Sigmoid colon (tissue), 7 donors: ENCODE data around the gene OR2A25. TPM values are rescaled to one million over a fixed set of nuclear protein-coding genes. Genes with fewer than 3 reads are reported as not detected.

ENCODE experiments used
- DNase-seq: peaks from one replicate; pipeline ENCODE4 v3.0.0-alpha.2; 2019
- H3K27ac ChIP-seq, 4 donors: fragments of 200-600 bp; sonication (generic); one replicate each; pipeline ENCODE4 v1.5.1; 2016 to 2019; ENCODE audit warnings: mild to moderate bottlenecking in 1 of 4
- H3K27me3 ChIP-seq, 3 donors: fragments of 200-600 bp; sonication (generic); one replicate each; pipeline ENCODE4 v1.5.1; 2019; ENCODE audit warnings: mild to moderate bottlenecking in 1 of 3
- H3K36me3 ChIP-seq, 4 donors: fragments of 200-600 bp; sonication (generic); one replicate each; pipeline ENCODE4 v1.5.1; 2016 to 2019
- H3K4me1 ChIP-seq, 4 donors: fragments of 200-600 bp; sonication (generic); one replicate each; pipeline ENCODE4 v1.5.1; 2017 to 2019
- H3K4me3 ChIP-seq, 4 donors: fragments of 200-600 bp; sonication (generic); one replicate each; pipeline ENCODE4 v1.5.1; 2017 to 2019; ENCODE audit warnings: mild to moderate bottlenecking in 2 of 4, moderate library complexity in 1 of 4
- H3K9me3 ChIP-seq, 4 donors: fragments of 200-600 bp in 3 of 4; sonication (generic) in 3 of 4; one replicate each; pipeline versions ENCODE4 v1.5.1 to v1.6.1; 2013 to 2019
- CTCF ChIP-seq, 4 experiments: fragments of 450-650 bp in 3 of 4; fragments of 200-600 bp in 1 of 4; IDR thresholded peaks; one replicate each; pipeline ENCODE4 v1.5.1; 2016 to 2019; ENCODE audit warnings: antibody characterized with exemption in 4 of 4, mild to moderate bottlenecking in 3 of 4, moderate library complexity in 2 of 4
- EP300 ChIP-seq, 4 donors: sonication (generic); formaldehyde crosslinking; IDR thresholded peaks; one replicate each; pipeline ENCODE4 v1.6.1; 2017; ENCODE audit warnings: antibody characterized with exemption in 4 of 4
- POLR2A ChIP-seq, 2 donors: fragments of 450-650 bp; IDR thresholded peaks; one replicate each; pipeline ENCODE4 v1.6.1; 2016; ENCODE audit warnings: antibody characterized with exemption in 2 of 2, mild to moderate bottlenecking in 2 of 2, moderate library complexity in 2 of 2
- POLR2AphosphoS5 ChIP-seq, 4 donors: sonication (generic); formaldehyde crosslinking; IDR thresholded peaks; one replicate each; pipeline ENCODE4 v1.6.1; 2017; ENCODE audit warnings: antibody characterized with exemption in 4 of 4
- WGBS, 2 donors: extraction: QIAGEN DNeasy Blood & Tissue Kit; methylation state at CpG; one replicate each; pipeline ENCODE4 v1.1.7; 2013; 5-methylcytosine and 5-hydroxymethylcytosine counted together
- intact Hi-C: fragments of 100-400 bp; cut with DNase I; formaldehyde crosslinking; loops from one replicate; pipeline ENCODE4 v1.15.1; 2023
- polyA plus RNA-seq, 3 donors: library from polyadenylated mRNA; stranded (reverse); fragments of 200-250 nt; gene quantifications; one replicate each; pipeline ENCODE4 v1.2.3, GENCODE V29; 2013
- small RNA-seq, 3 donors: library from RNA; depleted of rRNA; stranded (forward); fragments of <200 nt; gene quantifications; one replicate each; pipeline ENCODE3, GENCODE V24; 2016
- total RNA-seq, 4 donors: library from RNA; depleted of rRNA; stranded (reverse); fragments of >200 nt; gene quantifications; one replicate each; pipeline ENCODE4 v1.1.0, GENCODE V29; 2016
- donor health status: healthy with polysubstance abuse.
- donor health status: Bipolar disorder and iron deficiency.
- donor health status: healthy.

OR2A25 gene
- total and polyA plus RNA-seq, 7 donors: not detected

GRCh38 chr7:144118341-144118740, 48.7 kb downstream of the OR2A25 start:
- 76 to 86% methylated on average over 8 of the region's 8 CpGs for WGBS, 2 donors
- intact Hi-C loops: no loop called here

GRCh38 chr7:144122876-144123275, 53.3 kb downstream of the OR2A25 start, which contains the start of gene OR2A14:
TSS of gene OR2A14 (plus strand) at chr7:144123176. CDS start at chr7:144129113, 5,937 bp downstream.
- Histone ChIP-seq H3K27me3 (no peaks in the 10 kb centered on the region), H3K4me1 (no peaks in the 10 kb centered on the region), H3K36me3 (no peaks in the 10 kb centered on the region), H3K9me3 (no peaks in the 10 kb centered on the region), H3K4me3 (no peak within 1 kb of the TSS), H3K27ac (no peak within 1 kb of the TSS)
- WGBS, 2 donors: 87 to 98% methylated on average over 1 of the region's 1 CpG
- TF ChIP-seq POLR2A (IDR thresholded peaks at IDR 0.05): no peak
- TF ChIP-seq CTCF (IDR thresholded peaks at IDR 0.05): no peak
- TF ChIP-seq EP300 (IDR thresholded peaks at IDR 0.05): no peak
- TF ChIP-seq POLR2AphosphoS5 (IDR thresholded peaks at IDR 0.05): no peak
- DNase-seq: no peak
- intact Hi-C loops: no loop called here

More at GRCh38 chr7:144118341-144118740, 48.7 kb downstream of the OR2A25 start:
- H3K4me3 ChIP-seq: no peak overlapping the region
- no peak overlapping the region for H3K27ac ChIP-seq
- no peak for DNase-seq
- H3K27me3 ChIP-seq: no peaks in the 10 kb centered on the region
- TF ChIP-seq POLR2AphosphoS5 (IDR thresholded peaks at IDR 0.05) (no peak), CTCF (IDR thresholded peaks at IDR 0.05) (no peak), POLR2A (IDR thresholded peaks at IDR 0.05) (no peak), EP300 (IDR thresholded peaks at IDR 0.05) (no peak)
- no peaks in the 10 kb centered on the region for H3K4me1 ChIP-seq
- H3K36me3 ChIP-seq: no peaks in the 10 kb centered on the region
- H3K9me3 ChIP-seq: no peaks in the 10 kb centered on the region

Small RNAs within 50 kb of the gene (small RNA-seq; reads per million reads assigned to genes)
- gene OR2A41P: 0 reads per million in 3 donors

Other genes starting within 250 kb of the OR2A25 start
- 10 to 100 TPM; 40.8 to 56.8 (median 48.2) TPM for gene TCAF1, start 167.6 kb upstream of the OR2A25 start, total RNA-seq
- gene TCAF1, start 167.6 kb upstream of the OR2A25 start, polyA plus RNA-seq: 10 to 100 TPM; 12.3 to 18.0 (median 14.4) TPM
- not detected for gene OR2F2, start 134.6 kb upstream of the OR2A25 start, total RNA-seq
- not detected for gene OR2F2, start 134.6 kb upstream of the OR2A25 start, polyA plus RNA-seq
- gene OR2F1, start 115.0 kb upstream of the OR2A25 start, total RNA-seq: not detected
- gene OR2F1, start 115.0 kb upstream of the OR2A25 start, polyA plus RNA-seq: not detected
- not detected for gene OR6B1, start 69.5 kb upstream of the OR2A25 start, total RNA-seq
- gene OR6B1, start 69.5 kb upstream of the OR2A25 start, polyA plus RNA-seq: not detected
- gene OR2A5, start 20.9 kb upstream of the OR2A25 start, total RNA-seq: not detected
- gene OR2A5, start 20.9 kb upstream of the OR2A25 start, polyA plus RNA-seq: not detected
- not detected for gene OR2A12, start 16.5 kb downstream of the OR2A25 start, total RNA-seq
- not detected for gene OR2A12, start 16.5 kb downstream of the OR2A25 start, polyA plus RNA-seq
- not detected for gene OR2A2, start 39.8 kb downstream of the OR2A25 start, total RNA-seq
- not detected for gene OR2A2, start 39.8 kb downstream of the OR2A25 start, polyA plus RNA-seq
- not detected for gene OR2A14, start 53.4 kb downstream of the OR2A25 start, total RNA-seq
- gene OR2A14, start 53.4 kb downstream of the OR2A25 start, polyA plus RNA-seq: not detected
- 1 to 10 TPM in 3 of 4 donors, under 1 TPM in 1; 0.49 to 1.8 (median 1.6) TPM for gene CTAGE4, start 113.7 kb downstream of the OR2A25 start, total RNA-seq
- gene CTAGE4, start 113.7 kb downstream of the OR2A25 start, polyA plus RNA-seq: 1 to 10 TPM in 2 of 3 donors, under 1 TPM in 1; 0.90 to 3.0 (median 3.0) TPM
- gene ARHGEF35, start 126.0 kb downstream of the OR2A25 start, total RNA-seq: 1 to 10 TPM in 3 of 4 donors, under 1 TPM in 1; 0.54 to 2.9 (median 2.2) TPM
- gene ARHGEF35, start 126.0 kb downstream of the OR2A25 start, polyA plus RNA-seq: 10 to 100 TPM; 34.7 to 60.6 (median 36.0) TPM
- under 1 TPM in 2 of 4 donors, not detected in 2; 0.16 to 0.28 TPM for gene OR2A42, start 169.8 kb downstream of the OR2A25 start, total RNA-seq
- gene OR2A42, start 169.8 kb downstream of the OR2A25 start, polyA plus RNA-seq: under 1 TPM in 1 of 3 donors, not detected in 2; 0.06 TPM
- gene OR2A7, start 195.0 kb downstream of the OR2A25 start, total RNA-seq: 1 to 10 TPM in 2 of 4 donors, under 1 TPM in 2; 0.33 to 2.9 (median 1.1) TPM
- gene OR2A7, start 195.0 kb downstream of the OR2A25 start, polyA plus RNA-seq: 1 to 10 TPM in 2 of 3 donors, under 1 TPM in 1; 0.60 to 8.6 (median 3.5) TPM
- gene CTAGE8, start 199.5 kb downstream of the OR2A25 start, total RNA-seq: 1 to 10 TPM in 1 of 4 donors, under 1 TPM in 1, not detected in 2; 0.49 to 1.7 TPM
- gene CTAGE8, start 199.5 kb downstream of the OR2A25 start, polyA plus RNA-seq: 1 to 10 TPM in 2 of 3 donors, not detected in 1; 1.2 to 5.0 TPM
- gene OR2A1, start 242.6 kb downstream of the OR2A25 start, total RNA-seq: under 1 TPM in 3 of 4 donors, not detected in 1; 0.14 to 0.36 (median 0.16) TPM
- gene OR2A1, start 242.6 kb downstream of the OR2A25 start, polyA plus RNA-seq: under 1 TPM in 1 of 3 donors, not detected in 2; 0.06 TPM